ENCODE measurements around the gene NPFF. TPM values are rescaled to one million over a fixed set of nuclear protein-coding genes. Genes with fewer than 3 reads are reported as not detected.

The NPFF gene
- total RNA-seq, 1 donor from 2014 or later: not detected

GRCh38 chr12:53513712-53514410 lies 6.6 kb upstream of the NPFF start:
- Histone ChIP-seq H3K4me1 (no peaks in the 10 kb centered on the region), H3K27ac (no peak overlapping the region), H3K36me3 (peaks cover 0 to 76% of the 10 kb centered on the region in 2 donors), H3K27me3 (no peaks in the 10 kb centered on the region), H3K9me3 (no peaks in the 10 kb centered on the region), H3K4me3 (no peak overlapping the region)
- intact Hi-C loops (cut with DNase I): no loop called here
- TF ChIP-seq POLR2AphosphoS5 (IDR thresholded peaks at IDR 0.05; ENCODE audit: insufficient read depth in 1 of 2, low read depth in 1 of 2) (no peak), POLR2A (IDR thresholded peaks at IDR 0.05) (no peak), CTCF (IDR thresholded peaks at IDR 0.05) (no peak)
- no peak for DNase-seq (ENCODE audit: extremely low spot score in 2 of 2)

- intact Hi-C loops (cut with DNase I): no loop called here
- TF ChIP-seq POLR2AphosphoS5 (IDR thresholded peaks at IDR 0.05; ENCODE audit: insufficient read depth in 1 of 2, low read depth in 1 of 2): no peak
- TF ChIP-seq CTCF (IDR thresholded peaks at IDR 0.05): no peak
- TF ChIP-seq POLR2A (IDR thresholded peaks at IDR 0.05): no peak
- peaks cover 16% of the 10 kb centered on the region for H3K4me1 ChIP-seq
Measured at GRCh38 chr12:53510181-53510812, 3.0 kb upstream of the NPFF start.

GRCh38 chr12:53508534-53509170 lies 1.4 kb upstream of the NPFF start:
- intact Hi-C loops (cut with DNase I): no loop called here
- TF ChIP-seq CTCF (IDR thresholded peaks at IDR 0.05): peak; percentile 56 to 91 (median 83)
- no peak for TF ChIP-seq POLR2A (IDR thresholded peaks at IDR 0.05)
- TF ChIP-seq POLR2AphosphoS5 (IDR thresholded peaks at IDR 0.05; ENCODE audit: insufficient read depth in 1 of 2, low read depth in 1 of 2): peak in 1 of 2 donors; percentile 17
- DNase-seq (ENCODE audit: extremely low spot score in 2 of 2): no peak
- Histone ChIP-seq H3K27me3 (no peaks in the 10 kb centered on the region), H3K4me1 (peaks cover 26% of the 10 kb centered on the region), H3K9me3 (no peaks in the 10 kb centered on the region), H3K4me3 (no peak overlapping the region), H3K36me3 (peaks cover 0 to 42% of the 10 kb centered on the region in 2 donors), H3K27ac (peak overlapping the region; percentile 48)

More at GRCh38 chr12:53510181-53510812, 3.0 kb upstream of the NPFF start:
- H3K4me3 ChIP-seq: no peak overlapping the region
- H3K27me3 ChIP-seq: no peaks in the 10 kb centered on the region
- peaks cover 0 to 53% of the 10 kb centered on the region in 2 donors for H3K36me3 ChIP-seq
- no peak overlapping the region for H3K27ac ChIP-seq
- H3K9me3 ChIP-seq: no peaks in the 10 kb centered on the region
- DNase-seq (ENCODE audit: extremely low spot score in 2 of 2): no peak

- Histone ChIP-seq H3K9me3 (no peaks in the 10 kb centered on the region), H3K27ac (no peak overlapping the region), H3K4me3 (no peak overlapping the region), H3K4me1 (peaks cover 32% of the 10 kb centered on the region), H3K27me3 (no peaks in the 10 kb centered on the region), H3K36me3 (peaks cover 0 to 35% of the 10 kb centered on the region in 2 donors)
- intact Hi-C loops (cut with DNase I): loop anchor here (2.0 kb wide), 1 partner anchor 157 kb away; no protein-coding TSS in a partner anchor
- DNase-seq (ENCODE audit: extremely low spot score in 2 of 2): no peak
- no peak for TF ChIP-seq POLR2A (IDR thresholded peaks at IDR 0.05)
- TF ChIP-seq CTCF (IDR thresholded peaks at IDR 0.05): no peak
- no peak for TF ChIP-seq POLR2AphosphoS5 (IDR thresholded peaks at IDR 0.05; ENCODE audit: insufficient read depth in 1 of 2, low read depth in 1 of 2)
Measured at GRCh38 chr12:53507603-53507885, 260 bp upstream of the NPFF start.
